ENCODE results near the gene SLC15A4.

DNA sequence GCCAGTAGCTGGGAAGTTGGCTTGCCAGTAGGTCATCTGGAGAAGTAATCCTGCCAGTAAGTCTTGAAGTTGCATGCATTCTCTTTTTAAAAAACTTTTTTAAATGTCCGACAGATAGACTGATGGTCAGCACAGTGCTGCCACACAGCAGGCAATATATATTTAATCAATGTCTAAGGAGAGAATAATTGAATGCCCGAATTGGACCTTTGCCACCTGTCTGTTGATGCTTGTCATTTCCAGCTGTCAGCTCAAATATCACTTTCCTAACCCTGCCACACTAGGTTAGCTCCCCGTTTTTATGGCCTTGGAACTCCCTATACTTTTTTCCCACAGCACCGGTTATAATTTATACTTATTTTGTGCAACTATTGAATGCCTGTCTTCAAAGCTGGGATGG, 2.1 kb upstream of the SLC15A4 start:
- TF ChIP-seq CTCF (IDR thresholded peaks at IDR 0.05) (no peak), EP300 (IDR thresholded peaks at IDR 0.05) (no peak), POLR2A (IDR thresholded peaks at IDR 0.05) (no peak), POLR2AphosphoS5 (IDR thresholded peaks at IDR 0.05) (no peak)

Data from gastroesophageal sphincter (tissue), 3 donors.